Measurements from ENCODE around the gene ZNF536.

GRCh38 chr19:30530751-30531150, 158.6 kb downstream of the ZNF536 start:
- TF ChIP-seq, protein P1, sequence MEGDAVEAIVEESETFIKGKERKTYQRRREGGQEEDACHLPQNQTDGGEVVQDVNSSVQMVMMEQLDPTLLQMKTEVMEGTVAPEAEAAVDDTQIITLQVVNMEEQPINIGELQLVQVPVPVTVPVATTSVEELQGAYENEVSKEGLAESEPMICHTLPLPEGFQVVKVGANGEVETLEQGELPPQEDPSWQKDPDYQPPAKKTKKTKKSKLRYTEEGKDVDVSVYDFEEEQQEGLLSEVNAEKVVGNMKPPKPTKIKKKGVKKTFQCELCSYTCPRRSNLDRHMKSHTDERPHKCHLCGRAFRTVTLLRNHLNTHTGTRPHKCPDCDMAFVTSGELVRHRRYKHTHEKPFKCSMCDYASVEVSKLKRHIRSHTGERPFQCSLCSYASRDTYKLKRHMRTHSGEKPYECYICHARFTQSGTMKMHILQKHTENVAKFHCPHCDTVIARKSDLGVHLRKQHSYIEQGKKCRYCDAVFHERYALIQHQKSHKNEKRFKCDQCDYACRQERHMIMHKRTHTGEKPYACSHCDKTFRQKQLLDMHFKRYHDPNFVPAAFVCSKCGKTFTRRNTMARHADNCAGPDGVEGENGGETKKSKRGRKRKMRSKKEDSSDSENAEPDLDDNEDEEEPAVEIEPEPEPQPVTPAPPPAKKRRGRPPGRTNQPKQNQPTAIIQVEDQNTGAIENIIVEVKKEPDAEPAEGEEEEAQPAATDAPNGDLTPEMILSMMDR (conservative IDR thresholded peaks at IDR 0.05; ENCODE audit: low read depth, low read length) = no peak
- no peak for TF ChIP-seq EZH2 (IDR thresholded peaks at IDR 0.05; ENCODE audit: low read length, unreplicated experiment)
